Large intestine (tissue), 3 donors: Measurements from ENCODE around the gene CACNA1D. TPM values are rescaled to one million over a fixed set of nuclear protein-coding genes. Genes with fewer than 3 reads are reported as not detected.

Experiments used
- DNase-seq, 2 donors: peaks; one replicate each; pipeline versions ENCODE4 v3.0.0 to v3.0.0-alpha.2; 2013
- H3K27ac ChIP-seq: one replicate; pipeline ENCODE4 v1.5.1; 2013; ENCODE audit warnings: low read length
- H3K27me3 ChIP-seq: 2 replicates; pipeline ENCODE4 v1.6.1; 2013; ENCODE audit warnings: low read length; ENCODE audit not compliant: control insufficient read depth, insufficient read depth
- H3K36me3 ChIP-seq: 2 replicates; pipeline ENCODE4 v1.6.1; 2013; ENCODE audit warnings: low read length; ENCODE audit not compliant: control insufficient read depth, insufficient read depth
- H3K4me1 ChIP-seq: one replicate; pipeline ENCODE4 v1.6.1; 2013; ENCODE audit warnings: low read length; ENCODE audit not compliant: control insufficient read depth, insufficient read depth
- H3K4me3 ChIP-seq: one replicate; pipeline ENCODE4 v1.5.1; 2013; ENCODE audit warnings: low read length
- H3K9me3 ChIP-seq: one replicate; pipeline ENCODE4 v1.6.1; 2013; ENCODE audit warnings: mild to moderate bottlenecking, low read depth, low read length, moderate library complexity; ENCODE audit not compliant: control insufficient read depth
- WGBS: methylation state at CpG from one replicate; pipeline ENCODE4 v1.1.5; 2013; ENCODE audit warnings: low lambda C conversion rate; ENCODE audit not compliant: insufficient coverage; 5-methylcytosine and 5-hydroxymethylcytosine counted together
- polyA plus RNA-seq: library from polyadenylated mRNA; unstranded; fragments of 120-200 nt; gene quantifications from one replicate; pipeline ENCODE4 v1.2.1, GENCODE V29; 2013

CACNA1D gene
- polyA plus RNA-seq, 1 donor: 58.2 TPM

DNA sequence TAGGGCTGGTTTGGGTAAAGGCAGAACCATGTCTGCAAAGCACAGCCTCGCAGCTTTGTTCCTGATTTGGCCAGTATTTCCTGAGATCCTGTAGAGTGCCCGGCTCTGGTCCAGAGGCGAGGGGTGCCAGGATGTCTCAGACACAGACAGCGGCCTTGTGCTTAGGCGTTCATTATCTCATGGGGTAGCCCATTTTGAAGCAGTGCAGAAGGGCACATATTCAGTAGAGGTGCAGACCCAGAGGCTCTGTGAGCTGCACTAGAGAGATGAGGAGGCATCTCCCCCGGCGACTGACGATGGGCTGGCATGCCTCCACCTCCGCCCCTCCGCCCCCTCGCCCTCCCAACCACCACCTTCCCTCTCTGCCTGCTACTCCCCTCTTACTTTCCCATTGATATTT lies 181.5 kb downstream of the CACNA1D start:
- DNase-seq: no peak
- no peaks in the 10 kb centered on the region for H3K27me3 ChIP-seq
- WGBS: no CpG with 5 or more reads among the region's 11 CpGs
- H3K27ac ChIP-seq: no peak overlapping the region
- peaks cover 43% of the 10 kb centered on the region for H3K36me3 ChIP-seq
- H3K4me1 ChIP-seq: no peaks in the 10 kb centered on the region
- H3K4me3 ChIP-seq: no peak overlapping the region
- H3K9me3 ChIP-seq: no peaks in the 10 kb centered on the region

DNA sequence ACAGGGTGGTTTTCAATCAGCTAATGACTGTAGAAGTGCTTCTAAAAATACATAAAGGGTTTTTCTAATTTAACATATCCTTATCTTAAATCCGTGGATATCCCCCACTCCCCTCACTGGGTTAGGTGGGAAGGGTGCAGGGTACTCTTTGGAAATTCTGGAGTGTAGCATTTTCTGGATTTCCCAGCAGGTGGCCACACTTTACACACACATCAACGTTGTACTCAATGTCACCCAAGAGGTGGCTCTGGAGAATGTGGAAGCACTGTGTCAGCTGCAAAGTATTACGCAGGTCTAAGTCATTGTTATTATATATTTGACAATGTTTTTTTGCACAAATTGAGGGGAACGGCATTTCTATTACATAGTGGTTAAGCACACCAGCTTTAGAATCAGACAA lies 183.0 kb downstream of the CACNA1D start:
- Histone ChIP-seq H3K36me3 (peaks cover 35% of the 10 kb centered on the region), H3K9me3 (no peaks in the 10 kb centered on the region), H3K27me3 (no peaks in the 10 kb centered on the region), H3K4me3 (no peak overlapping the region), H3K4me1 (no peaks in the 10 kb centered on the region), H3K27ac (no peak overlapping the region)
- DNase-seq: no peak
- WGBS: 60% methylated on average over 2 of the region's 4 CpGs

DNA sequence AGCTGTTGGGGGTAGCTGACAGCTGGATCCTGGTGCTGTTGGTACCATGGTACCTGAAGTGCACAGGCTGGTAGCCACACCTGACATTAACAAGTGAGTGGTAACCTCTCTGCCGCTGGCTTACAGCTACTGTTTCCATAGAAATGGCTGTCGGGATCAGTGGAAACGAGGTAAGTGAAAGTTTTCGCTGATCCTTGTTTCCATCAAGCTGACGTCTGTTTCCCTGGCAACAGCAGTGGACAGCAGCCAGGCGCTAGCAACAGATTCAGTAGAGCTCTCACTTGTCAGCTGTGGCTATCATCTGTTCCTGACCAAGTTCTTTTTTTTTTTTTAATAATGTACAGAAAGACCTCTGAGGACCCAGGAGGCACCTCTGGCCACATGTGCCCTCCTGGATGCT lies 185.6 kb downstream of the CACNA1D start:
- whole genome bisulfite sequencing: 86% methylated on average over 2 of the region's 6 CpGs
- Histone ChIP-seq H3K4me1 (no peaks in the 10 kb centered on the region), H3K27ac (no peak overlapping the region), H3K4me3 (no peak overlapping the region), H3K27me3 (no peaks in the 10 kb centered on the region), H3K36me3 (peaks cover 15% of the 10 kb centered on the region), H3K9me3 (no peaks in the 10 kb centered on the region)
- peak; percentile 42 to 56 for DNase-seq

DNA sequence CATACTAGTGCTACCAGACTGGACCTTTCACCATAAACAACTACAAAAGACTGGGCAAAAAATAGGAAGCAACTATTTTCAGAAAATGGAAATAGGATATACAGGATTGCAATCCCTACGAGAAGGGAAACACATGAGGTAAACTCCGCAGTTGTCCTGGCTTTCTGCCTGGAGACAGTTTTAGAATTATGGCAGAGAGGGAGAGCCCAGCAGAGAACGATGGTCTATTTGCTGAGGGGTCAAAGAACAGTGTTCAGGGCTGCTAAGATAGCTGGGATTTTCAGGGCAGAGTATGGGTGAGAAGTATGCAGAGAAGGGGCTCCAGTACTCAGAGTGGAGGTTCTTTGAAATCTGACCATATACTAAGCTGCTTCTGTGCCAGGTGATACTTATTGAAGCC lies 188.4 kb downstream of the CACNA1D start:
- peak in 1 of 2 donors; percentile 33 for DNase-seq
- Histone ChIP-seq H3K4me1 (no peaks in the 10 kb centered on the region), H3K4me3 (no peak overlapping the region), H3K27me3 (no peaks in the 10 kb centered on the region), H3K9me3 (no peaks in the 10 kb centered on the region), H3K27ac (no peak overlapping the region), H3K36me3 (peaks cover 6% of the 10 kb centered on the region)
- no CpG with 5 or more reads among the region's 3 CpGs for WGBS

DNA sequence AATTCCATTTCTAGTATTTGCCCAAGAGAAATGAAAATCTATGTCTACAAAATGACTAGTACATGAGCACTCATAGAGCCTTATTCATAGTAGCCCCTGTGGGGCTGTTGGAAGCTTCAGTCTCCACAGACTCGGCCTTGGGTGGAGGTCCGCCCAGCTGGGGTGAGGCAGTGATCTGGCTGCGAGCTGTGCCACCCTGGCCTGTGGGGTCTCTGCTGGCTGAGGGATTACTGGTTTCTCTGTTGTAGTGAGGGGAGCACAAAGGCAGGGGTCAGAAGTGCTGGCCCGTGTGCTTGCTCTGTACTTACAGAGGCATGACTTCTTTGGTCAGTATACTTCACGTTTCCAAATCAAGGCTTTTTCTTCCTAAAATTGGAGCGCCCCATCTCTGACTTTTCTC lies 193.7 kb downstream of the CACNA1D start:
- DNase-seq: no peak
- no CpG with 5 or more reads among the region's 6 CpGs for WGBS
- Histone ChIP-seq H3K27ac (no peak overlapping the region), H3K36me3 (peaks cover 13% of the 10 kb centered on the region), H3K4me3 (no peak overlapping the region), H3K27me3 (no peaks in the 10 kb centered on the region), H3K4me1 (peaks cover 2% of the 10 kb centered on the region), H3K9me3 (no peaks in the 10 kb centered on the region)

DNA sequence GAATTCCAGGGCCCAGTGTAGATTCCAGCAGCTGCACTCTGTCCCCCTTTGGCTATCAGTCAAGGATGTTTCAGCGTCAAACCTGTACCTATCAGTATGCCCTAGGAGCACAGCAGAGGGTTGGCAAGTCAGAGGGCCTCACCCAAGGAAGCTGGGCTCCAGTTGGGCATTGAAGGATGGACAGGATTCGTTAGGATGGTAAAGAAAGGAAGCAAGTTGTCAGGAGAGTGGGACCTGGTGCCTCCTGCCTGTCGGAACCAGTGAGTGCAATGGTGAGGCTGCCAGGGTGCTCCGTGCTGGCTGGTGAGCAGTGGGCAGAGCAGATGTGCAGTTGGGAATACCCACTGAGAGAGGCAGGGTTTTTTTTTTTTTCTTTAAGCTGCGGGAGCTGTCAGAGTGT lies 194.6 kb downstream of the CACNA1D start:
- Histone ChIP-seq H3K27ac (no peak overlapping the region), H3K36me3 (peaks cover 13% of the 10 kb centered on the region), H3K27me3 (no peaks in the 10 kb centered on the region), H3K4me3 (no peak overlapping the region), H3K4me1 (peaks cover 2% of the 10 kb centered on the region), H3K9me3 (no peaks in the 10 kb centered on the region)
- no CpG with 5 or more reads among the region's 5 CpGs for WGBS
- no peak for DNase-seq

DNA sequence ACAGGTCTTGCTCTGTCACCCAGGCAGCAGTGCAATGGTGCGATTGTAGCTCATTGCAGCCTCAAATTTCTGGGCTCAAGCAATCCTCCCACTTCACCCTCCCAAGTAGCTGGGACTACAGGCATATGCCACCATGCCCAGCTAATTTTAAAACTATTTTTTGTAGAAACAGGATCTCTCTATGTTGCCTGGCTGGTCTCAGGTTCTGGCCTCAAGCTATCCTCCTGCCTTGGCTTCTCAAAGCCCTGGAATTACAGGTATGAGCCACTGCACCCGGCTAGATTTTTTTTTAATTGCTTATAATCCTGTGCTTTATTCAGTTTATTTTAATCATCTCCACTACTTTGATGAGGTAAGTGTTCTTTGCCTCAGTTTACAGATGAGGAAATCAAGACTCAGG lies 195.3 kb downstream of the CACNA1D start:
- WGBS: no CpG with 5 or more reads among the region's 2 CpGs

DNA sequence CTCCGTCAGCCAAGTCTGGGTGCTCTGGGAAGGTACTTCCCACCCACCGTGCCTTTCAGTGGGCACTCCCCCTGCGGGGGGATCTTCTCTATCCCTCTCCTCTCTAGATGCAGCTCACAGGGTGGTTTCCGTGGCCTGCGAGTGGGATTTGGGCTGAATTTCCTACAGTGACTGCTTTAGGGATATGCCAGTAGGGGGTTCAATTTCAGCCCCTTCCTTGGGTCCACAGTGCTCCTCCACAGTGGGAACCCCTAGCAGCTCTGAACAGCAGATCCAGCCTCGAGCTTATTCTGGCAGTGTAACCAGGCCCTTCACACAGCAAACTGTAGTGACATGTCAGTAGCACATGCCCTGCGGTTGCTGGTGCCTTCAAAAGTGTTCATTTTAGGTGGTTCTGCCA lies 196.1 kb downstream of the CACNA1D start:
- peaks cover 20% of the 10 kb centered on the region for H3K36me3 ChIP-seq
- peaks cover 2% of the 10 kb centered on the region for H3K4me1 ChIP-seq
- no peak overlapping the region for H3K4me3 ChIP-seq
- H3K27me3 ChIP-seq: no peaks in the 10 kb centered on the region
- no peak overlapping the region for H3K27ac ChIP-seq
- no peak for DNase-seq
- no CpG with 5 or more reads among the region's 7 CpGs for WGBS
- H3K9me3 ChIP-seq: no peaks in the 10 kb centered on the region

More for the DNA sequence above, 195.3 kb downstream of the CACNA1D start:
- H3K27ac ChIP-seq: no peak overlapping the region
- no peaks in the 10 kb centered on the region for H3K9me3 ChIP-seq
- no peak for DNase-seq
- H3K36me3 ChIP-seq: peaks cover 14% of the 10 kb centered on the region
- peaks cover 2% of the 10 kb centered on the region for H3K4me1 ChIP-seq
- no peaks in the 10 kb centered on the region for H3K27me3 ChIP-seq
- no peak overlapping the region for H3K4me3 ChIP-seq

DNA sequence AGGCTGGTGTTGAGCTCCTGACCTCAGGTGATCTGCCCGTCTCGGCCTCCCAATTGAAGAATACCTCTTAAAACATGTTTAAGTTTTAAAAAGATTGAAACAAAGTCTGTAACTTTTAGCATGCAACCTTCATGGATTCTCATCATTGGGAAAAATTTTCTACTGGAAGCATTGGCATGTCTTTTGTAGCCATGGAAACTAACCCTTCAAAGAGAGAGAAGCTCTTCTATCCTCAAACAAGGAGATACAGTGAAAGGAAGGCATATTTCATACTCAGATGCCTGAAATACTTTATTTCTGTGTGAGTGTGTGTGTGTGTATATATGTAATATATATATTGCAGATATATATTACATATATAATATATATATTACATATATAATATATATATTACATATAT lies 196.9 kb downstream of the CACNA1D start:
- H3K36me3 ChIP-seq: peaks cover 25% of the 10 kb centered on the region
- H3K27ac ChIP-seq: no peak overlapping the region
- H3K9me3 ChIP-seq: no peaks in the 10 kb centered on the region
- H3K27me3 ChIP-seq: no peaks in the 10 kb centered on the region
- DNase-seq: no peak
- WGBS: 100% methylated on average over 1 of the region's 2 CpGs
- peaks cover 2% of the 10 kb centered on the region for H3K4me1 ChIP-seq
- H3K4me3 ChIP-seq: no peak overlapping the region

DNA sequence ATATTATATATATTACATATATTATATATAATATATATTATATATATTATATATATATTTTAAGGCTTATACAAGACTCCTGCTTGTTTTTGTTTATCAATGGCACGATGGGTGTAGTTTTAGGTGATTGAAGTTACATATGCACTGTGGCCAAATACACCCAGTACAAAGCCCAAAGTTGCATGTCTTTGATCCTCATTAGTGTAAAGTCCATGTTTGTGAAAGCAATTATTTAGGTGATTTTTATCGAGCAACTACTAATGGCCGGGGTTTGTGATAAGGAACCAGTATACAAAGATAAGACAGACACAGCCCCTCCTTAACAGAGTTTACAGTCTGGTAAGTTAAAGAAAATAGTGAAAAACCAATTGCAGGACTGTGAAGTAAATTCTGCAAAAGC lies 197.5 kb downstream of the CACNA1D start:
- Histone ChIP-seq H3K9me3 (no peaks in the 10 kb centered on the region), H3K4me1 (peaks cover 2% of the 10 kb centered on the region), H3K27ac (no peak overlapping the region), H3K4me3 (no peak overlapping the region), H3K36me3 (peaks cover 25% of the 10 kb centered on the region), H3K27me3 (no peaks in the 10 kb centered on the region)
- 18% methylated on average over 2 of the region's 3 CpGs for WGBS
- DNase-seq: no peak

DNA sequence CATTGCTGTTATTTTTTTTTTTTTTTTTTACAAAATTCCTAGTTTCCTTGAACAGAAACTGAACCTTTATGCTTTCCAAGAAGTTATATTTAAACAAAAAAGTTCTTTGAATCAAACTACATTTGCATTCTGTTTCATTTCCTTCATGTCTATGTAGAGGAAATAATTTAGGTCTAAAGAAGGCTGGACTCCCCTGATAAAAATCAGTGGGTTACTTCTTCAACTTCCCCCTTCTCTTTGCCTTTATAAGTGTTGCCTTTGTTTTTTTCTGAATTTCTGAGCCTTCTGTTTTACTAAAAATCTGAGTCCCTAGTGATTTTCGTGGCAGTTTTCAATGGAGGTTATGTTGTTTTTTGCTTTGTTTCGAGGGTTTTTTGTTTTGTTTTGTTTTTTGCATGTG lies 199.0 kb downstream of the CACNA1D start:
- Histone ChIP-seq H3K36me3 (peaks cover 25% of the 10 kb centered on the region), H3K4me1 (peaks cover 2% of the 10 kb centered on the region), H3K4me3 (no peak overlapping the region), H3K27ac (no peak overlapping the region), H3K9me3 (no peaks in the 10 kb centered on the region), H3K27me3 (no peaks in the 10 kb centered on the region)
- no peak for DNase-seq
- 68% methylated on average over 2 of the region's 2 CpGs for WGBS
